ENCODE data around the gene TPPP.

Gene TPPP

DNA sequence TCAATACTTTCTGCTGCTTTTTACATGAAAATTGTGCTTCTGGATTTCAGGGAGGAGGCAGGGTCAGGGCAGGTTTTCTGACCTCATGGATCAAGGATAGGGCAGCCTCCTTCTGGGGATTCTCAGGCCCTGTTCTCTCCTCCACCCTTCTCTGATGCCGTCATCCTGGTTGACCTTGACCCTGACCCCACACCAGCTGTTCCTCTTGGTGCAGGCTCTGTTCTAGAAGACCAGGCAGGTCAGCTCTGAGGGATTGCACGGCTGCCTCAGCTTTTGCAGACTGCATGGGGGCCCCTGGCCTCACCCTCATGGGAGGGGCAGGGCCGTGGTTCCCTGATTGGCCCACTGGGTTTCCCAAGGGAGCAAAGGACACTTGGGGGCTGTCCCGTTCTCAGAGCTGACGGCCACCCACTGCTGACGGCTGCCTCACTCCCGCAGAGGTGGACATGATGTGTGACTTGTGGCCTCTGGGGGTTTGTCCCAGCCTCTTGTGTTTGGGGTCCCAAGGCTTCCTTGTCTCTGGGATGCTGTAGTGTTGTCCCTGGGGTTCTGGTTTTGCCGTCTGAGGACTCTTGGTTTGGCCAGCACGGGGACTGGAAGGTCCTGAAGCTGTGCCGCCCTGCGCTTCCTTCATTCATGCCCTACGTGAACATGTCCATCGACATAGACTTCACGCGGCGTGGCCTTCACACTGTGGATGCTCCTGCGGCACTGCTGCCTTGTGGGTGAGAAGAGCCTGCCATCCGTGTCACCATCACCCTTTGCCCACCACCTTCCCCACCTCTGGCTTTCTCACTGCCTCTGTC lies 46.6 kb downstream of the TPPP start:
- H3K9me3 ChIP-seq (ENCODE audit: control insufficient read depth, low read length), result no peaks in the 10 kb centered on the region
- peaks cover 10% of the 10 kb centered on the region for H3K36me3 ChIP-seq (ENCODE audit: control insufficient read depth, insufficient read depth, low read length, severe bottlenecking)
- no peak for DNase-seq (ENCODE audit: low read depth)
- no peak overlapping the region for H3K9ac ChIP-seq (ENCODE audit: low read length)
- no peaks in the 10 kb centered on the region for H3K4me1 ChIP-seq (ENCODE audit: control insufficient read depth, insufficient read depth, low read length)
- H3K4me3 ChIP-seq (ENCODE audit: low read length), result no peak overlapping the region
- H3K27me3 ChIP-seq (replicated peaks; ENCODE audit: control insufficient read depth, insufficient read depth, low read length), result no peaks in the 10 kb centered on the region

DNA sequence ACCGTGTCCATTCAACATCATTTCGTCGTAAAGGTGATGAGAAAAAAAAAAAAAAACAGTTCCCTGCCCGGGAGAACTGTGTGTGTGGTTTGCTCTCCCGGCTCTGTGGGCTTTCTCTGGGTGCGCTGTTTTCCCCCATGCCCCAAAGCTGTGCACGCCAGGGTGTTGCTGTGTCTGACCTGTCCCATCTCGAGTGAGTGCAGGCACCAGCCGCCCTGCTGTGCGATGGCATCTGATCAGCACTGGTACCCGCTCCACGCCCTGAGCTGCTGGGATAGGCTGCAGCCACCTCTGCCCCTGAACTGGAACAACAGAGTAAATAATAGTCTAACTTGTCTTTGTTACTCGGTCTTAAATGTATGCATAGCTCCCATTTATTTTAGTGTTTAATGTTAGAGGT lies 47.7 kb downstream of the TPPP start:
- H3K4me3 ChIP-seq (ENCODE audit: low read length), result no peak overlapping the region
- H3K36me3 ChIP-seq (ENCODE audit: control insufficient read depth, insufficient read depth, low read length, severe bottlenecking), result peaks cover 13% of the 10 kb centered on the region
- no peak overlapping the region for H3K9ac ChIP-seq (ENCODE audit: low read length)
- H3K4me1 ChIP-seq (ENCODE audit: control insufficient read depth, insufficient read depth, low read length), result no peaks in the 10 kb centered on the region
- no peak for DNase-seq (ENCODE audit: low read depth)
- no peaks in the 10 kb centered on the region for H3K27me3 ChIP-seq (replicated peaks; ENCODE audit: control insufficient read depth, insufficient read depth, low read length)
- no peaks in the 10 kb centered on the region for H3K9me3 ChIP-seq (ENCODE audit: control insufficient read depth, low read length)

DNA sequence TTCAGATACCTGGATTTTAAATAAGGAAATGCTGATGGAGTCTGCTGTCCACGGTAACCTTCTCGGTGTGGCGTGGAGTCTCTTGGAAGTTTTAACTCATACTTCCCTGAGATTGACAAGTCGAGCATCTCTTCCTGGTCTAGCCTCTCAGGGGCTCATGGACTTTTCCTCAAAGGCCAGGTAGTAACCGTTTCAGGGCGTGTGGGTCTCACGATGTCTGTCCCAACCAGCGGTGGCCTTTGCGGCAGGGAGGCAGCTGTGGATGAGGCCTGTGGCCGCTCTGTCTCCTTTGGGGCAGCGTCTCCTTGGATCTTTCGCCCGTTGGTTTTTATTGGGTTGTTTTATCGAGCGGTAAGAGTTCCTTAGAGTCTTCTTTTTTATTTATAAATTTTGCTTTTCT lies 48.2 kb downstream of the TPPP start:
- H3K9ac ChIP-seq (ENCODE audit: low read length), result no peak overlapping the region
- no peaks in the 10 kb centered on the region for H3K4me1 ChIP-seq (ENCODE audit: control insufficient read depth, insufficient read depth, low read length)
- no peak for DNase-seq (ENCODE audit: low read depth)
- H3K27me3 ChIP-seq (replicated peaks; ENCODE audit: control insufficient read depth, insufficient read depth, low read length), result no peaks in the 10 kb centered on the region
- peaks cover 13% of the 10 kb centered on the region for H3K36me3 ChIP-seq (ENCODE audit: control insufficient read depth, insufficient read depth, low read length, severe bottlenecking)
- H3K9me3 ChIP-seq (ENCODE audit: control insufficient read depth, low read length), result no peaks in the 10 kb centered on the region
- no peak overlapping the region for H3K4me3 ChIP-seq (ENCODE audit: low read length)

DNA sequence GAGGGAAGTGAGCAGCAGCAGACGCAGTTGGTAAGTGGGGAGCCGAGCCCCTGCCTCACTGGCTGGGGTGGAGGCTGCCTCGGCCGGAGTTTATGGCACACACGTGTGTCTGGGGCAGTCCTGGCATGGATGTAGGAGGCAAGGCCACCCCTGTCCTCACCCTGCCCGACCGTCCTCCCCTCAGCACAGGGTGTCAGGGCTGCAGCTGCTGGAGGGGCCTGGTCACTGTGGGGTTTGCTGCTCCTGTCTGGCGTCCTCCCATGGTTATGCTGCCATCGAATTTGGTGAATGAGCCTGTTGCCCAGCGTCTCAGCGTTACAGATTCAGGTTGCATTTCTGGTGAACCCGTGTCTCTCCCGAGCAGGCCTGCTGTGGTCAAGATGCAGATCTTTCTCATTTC lies 48.6 kb downstream of the TPPP start:
- Histone ChIP-seq H3K9ac (ENCODE audit: low read length) (no peak overlapping the region), H3K9me3 (ENCODE audit: control insufficient read depth, low read length) (no peaks in the 10 kb centered on the region), H3K27me3 (replicated peaks; ENCODE audit: control insufficient read depth, insufficient read depth, low read length) (no peaks in the 10 kb centered on the region), H3K4me3 (ENCODE audit: low read length) (no peak overlapping the region), H3K36me3 (ENCODE audit: control insufficient read depth, insufficient read depth, low read length, severe bottlenecking) (peaks cover 13% of the 10 kb centered on the region), H3K4me1 (ENCODE audit: control insufficient read depth, insufficient read depth, low read length) (no peaks in the 10 kb centered on the region)
- DNase-seq (ENCODE audit: low read depth), result no peak

DNA sequence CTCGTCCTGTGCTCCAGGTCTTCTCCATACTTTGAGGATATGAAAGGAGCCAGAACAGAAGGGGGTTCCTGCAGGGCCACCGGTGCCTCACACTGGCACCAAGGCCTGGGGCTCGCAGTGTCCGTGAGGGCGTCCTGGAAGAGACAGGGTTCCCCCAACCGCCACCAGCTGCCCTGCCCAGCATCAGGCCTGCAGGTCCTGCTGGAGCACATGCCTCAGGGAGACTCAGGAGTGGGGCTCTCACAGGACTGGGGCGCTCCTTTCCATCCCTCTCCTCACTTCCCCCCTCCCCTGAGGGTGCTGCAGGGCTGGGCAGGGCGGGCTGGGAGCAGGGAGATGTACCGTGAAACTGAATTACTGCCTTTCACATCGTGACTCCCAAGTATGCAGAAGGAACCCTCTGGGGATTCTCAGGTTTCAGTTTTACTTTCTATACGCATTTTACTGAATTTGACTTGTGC lies 49.3 kb downstream of the TPPP start:
- DNase-seq (ENCODE audit: low read depth), result no peak
- Histone ChIP-seq H3K4me1 (ENCODE audit: control insufficient read depth, insufficient read depth, low read length) (no peaks in the 10 kb centered on the region), H3K9ac (ENCODE audit: low read length) (no peak overlapping the region), H3K4me3 (ENCODE audit: low read length) (no peak overlapping the region), H3K9me3 (ENCODE audit: control insufficient read depth, low read length) (no peaks in the 10 kb centered on the region), H3K27me3 (replicated peaks; ENCODE audit: control insufficient read depth, insufficient read depth, low read length) (no peaks in the 10 kb centered on the region), H3K36me3 (ENCODE audit: control insufficient read depth, insufficient read depth, low read length, severe bottlenecking) (peaks cover 13% of the 10 kb centered on the region)

DNA sequence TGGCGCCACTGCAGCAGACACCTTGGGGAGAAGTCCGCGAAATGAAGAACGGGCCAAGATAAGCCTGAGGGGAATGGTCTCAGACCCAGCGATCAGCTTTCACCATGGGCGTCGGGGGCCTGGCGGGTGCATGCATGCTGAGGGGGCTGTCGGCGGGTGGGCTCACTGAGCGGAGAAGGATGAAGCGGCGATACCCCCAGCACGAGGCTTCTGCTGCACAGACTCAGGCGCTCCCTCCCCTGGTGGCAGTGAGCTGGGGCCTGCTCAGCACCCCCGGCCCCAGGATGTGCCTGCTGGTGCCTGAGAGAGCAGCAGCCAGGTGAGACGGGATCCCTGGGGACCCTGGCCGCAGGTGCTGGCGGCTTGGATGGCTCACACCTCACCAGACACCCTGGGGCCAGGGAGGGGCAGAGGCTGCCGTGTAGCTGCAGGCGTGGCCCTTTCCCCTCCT lies 49.8 kb downstream of the TPPP start:
- Histone ChIP-seq H3K4me1 (ENCODE audit: control insufficient read depth, insufficient read depth, low read length) (no peaks in the 10 kb centered on the region), H3K36me3 (ENCODE audit: control insufficient read depth, insufficient read depth, low read length, severe bottlenecking) (peaks cover 13% of the 10 kb centered on the region), H3K9ac (ENCODE audit: low read length) (no peak overlapping the region), H3K9me3 (ENCODE audit: control insufficient read depth, low read length) (no peaks in the 10 kb centered on the region), H3K27me3 (replicated peaks; ENCODE audit: control insufficient read depth, insufficient read depth, low read length) (no peaks in the 10 kb centered on the region), H3K4me3 (ENCODE audit: low read length) (no peak overlapping the region)
- no peak for DNase-seq (ENCODE audit: low read depth)

- H3K36me3 ChIP-seq (ENCODE audit: control insufficient read depth, insufficient read depth, low read length, severe bottlenecking), result peaks cover 10% of the 10 kb centered on the region
- no peaks in the 10 kb centered on the region for H3K9me3 ChIP-seq (ENCODE audit: control insufficient read depth, low read length)
- DNase-seq (ENCODE audit: low read depth), result no peak
- H3K4me3 ChIP-seq (ENCODE audit: low read length), result no peak overlapping the region
- no peaks in the 10 kb centered on the region for H3K4me1 ChIP-seq (ENCODE audit: control insufficient read depth, insufficient read depth, low read length)
- no peak overlapping the region for H3K9ac ChIP-seq (ENCODE audit: low read length)
- no peaks in the 10 kb centered on the region for H3K27me3 ChIP-seq (replicated peaks; ENCODE audit: control insufficient read depth, insufficient read depth, low read length)
These were observed 50.7 kb downstream of the TPPP start for GRCh38 chr5:642481-642880.

- DNase-seq (ENCODE audit: low read depth), result no peak
- peaks cover 10% of the 10 kb centered on the region for H3K36me3 ChIP-seq (ENCODE audit: control insufficient read depth, insufficient read depth, low read length, severe bottlenecking)
These were observed 51.8 kb downstream of the TPPP start for GRCh38 chr5:641331-641765.

DNA sequence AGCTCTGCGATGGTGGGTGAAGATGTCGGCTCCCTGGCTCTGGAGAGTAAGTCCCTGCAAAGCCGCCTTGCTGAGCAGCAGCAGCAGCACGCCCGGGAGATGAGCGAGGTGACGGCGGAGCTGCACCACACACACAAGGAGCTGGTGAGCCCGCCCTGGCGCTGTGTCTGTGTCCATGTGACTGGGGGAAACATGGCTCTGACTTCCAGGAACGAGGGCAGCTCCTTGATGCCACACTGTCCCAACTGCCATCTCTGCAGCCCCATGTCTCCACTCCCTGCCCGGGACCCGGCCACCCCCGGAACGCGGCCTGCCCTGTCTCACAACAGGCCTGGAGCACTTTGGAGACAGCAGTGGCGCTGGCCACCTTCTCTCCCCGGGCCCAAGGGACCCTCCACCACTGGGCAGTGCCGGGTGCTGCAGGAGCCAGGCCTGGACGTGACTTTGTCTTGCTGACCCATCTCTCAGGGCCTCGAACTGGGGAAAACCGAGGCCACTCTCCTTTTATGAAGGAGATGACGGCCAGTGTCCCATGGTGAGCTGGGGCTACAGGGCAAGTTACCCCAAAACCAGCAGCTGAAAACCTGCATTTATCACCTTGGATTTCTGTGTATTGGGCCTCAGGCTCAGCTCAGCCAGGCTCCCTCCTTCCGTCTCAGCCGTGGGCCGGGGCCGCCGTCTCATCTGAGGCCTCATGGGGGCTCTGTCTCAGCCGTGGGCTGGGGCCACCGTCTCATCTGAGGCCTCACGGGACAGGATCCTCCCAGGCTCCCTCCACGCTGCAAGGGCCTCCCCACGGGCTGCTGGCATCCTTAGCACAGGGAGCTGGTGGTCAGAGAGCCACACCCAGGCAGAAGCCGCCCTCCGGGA lies 52.5 kb downstream of the TPPP start:
- no peak for DNase-seq (ENCODE audit: low read depth)
- Histone ChIP-seq H3K4me1 (ENCODE audit: control insufficient read depth, insufficient read depth, low read length) (no peaks in the 10 kb centered on the region), H3K27me3 (replicated peaks; ENCODE audit: control insufficient read depth, insufficient read depth, low read length) (no peaks in the 10 kb centered on the region), H3K36me3 (ENCODE audit: control insufficient read depth, insufficient read depth, low read length, severe bottlenecking) (peaks cover 14% of the 10 kb centered on the region), H3K9me3 (ENCODE audit: control insufficient read depth, low read length) (no peaks in the 10 kb centered on the region), H3K9ac (ENCODE audit: low read length) (no peak overlapping the region), H3K4me3 (ENCODE audit: low read length) (no peak overlapping the region)

More at GRCh38 chr5:641331-641765, 51.8 kb downstream of the TPPP start:
- no peaks in the 10 kb centered on the region for H3K4me1 ChIP-seq (ENCODE audit: control insufficient read depth, insufficient read depth, low read length)
- no peak overlapping the region for H3K4me3 ChIP-seq (ENCODE audit: low read length)
- no peaks in the 10 kb centered on the region for H3K9me3 ChIP-seq (ENCODE audit: control insufficient read depth, low read length)
- H3K9ac ChIP-seq (ENCODE audit: low read length), result no peak overlapping the region
- H3K27me3 ChIP-seq (replicated peaks; ENCODE audit: control insufficient read depth, insufficient read depth, low read length), result no peaks in the 10 kb centered on the region

GRCh38 chr5:639584-640213 lies 53.5 kb downstream of the TPPP start:
- Histone ChIP-seq H3K4me3 (ENCODE audit: low read length) (no peak overlapping the region), H3K4me1 (ENCODE audit: control insufficient read depth, insufficient read depth, low read length) (no peaks in the 10 kb centered on the region), H3K9ac (ENCODE audit: low read length) (no peak overlapping the region), H3K36me3 (ENCODE audit: control insufficient read depth, insufficient read depth, low read length, severe bottlenecking) (peaks cover 17% of the 10 kb centered on the region), H3K27me3 (replicated peaks; ENCODE audit: control insufficient read depth, insufficient read depth, low read length) (no peaks in the 10 kb centered on the region), H3K9me3 (ENCODE audit: control insufficient read depth, low read length) (peaks cover 2% of the 10 kb centered on the region)
- no peak for DNase-seq (ENCODE audit: low read depth)

GRCh38 chr5:639253-639530 lies 54.0 kb downstream of the TPPP start:
- no peak overlapping the region for H3K9ac ChIP-seq (ENCODE audit: low read length)
- H3K27me3 ChIP-seq (replicated peaks; ENCODE audit: control insufficient read depth, insufficient read depth, low read length), result no peaks in the 10 kb centered on the region
- H3K36me3 ChIP-seq (ENCODE audit: control insufficient read depth, insufficient read depth, low read length, severe bottlenecking), result peaks cover 17% of the 10 kb centered on the region
- H3K4me3 ChIP-seq (ENCODE audit: low read length), result no peak overlapping the region
- H3K9me3 ChIP-seq (ENCODE audit: control insufficient read depth, low read length), result peaks cover 2% of the 10 kb centered on the region
- H3K4me1 ChIP-seq (ENCODE audit: control insufficient read depth, insufficient read depth, low read length), result no peaks in the 10 kb centered on the region
- DNase-seq (ENCODE audit: low read depth), result no peak
